ENCODE data around the gene RAG2.

DNA sequence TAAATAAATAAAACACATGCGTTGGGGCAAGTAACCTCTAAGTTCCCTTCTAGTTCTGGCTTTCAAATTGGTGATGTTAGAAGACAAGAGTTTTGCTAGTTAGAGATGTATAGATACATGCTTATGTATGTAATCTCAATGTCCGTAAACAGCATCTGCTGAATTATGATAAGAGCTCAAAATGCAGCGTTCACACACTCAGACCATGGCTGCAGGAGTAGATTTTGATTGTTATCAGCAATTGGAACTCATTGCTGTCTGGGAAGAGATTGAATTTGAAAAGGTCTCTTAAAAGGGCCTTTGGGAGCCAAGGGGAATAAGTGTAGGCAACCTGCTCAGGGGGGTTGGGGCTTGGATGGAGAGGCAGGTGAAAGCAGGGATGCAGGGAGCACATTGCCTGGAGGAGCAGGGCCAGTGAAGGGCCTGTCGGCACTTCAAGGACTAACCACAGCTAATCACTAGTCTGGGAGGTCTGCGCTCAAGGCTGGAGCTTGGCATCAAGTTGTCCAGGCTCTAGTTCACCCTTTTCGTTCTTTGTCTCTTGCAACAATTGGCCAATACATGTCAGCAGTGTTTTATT is 32.9 kb downstream of the RAG2 start:
- TF ChIP-seq POU2F2 (IDR thresholded peaks at IDR 0.05; ENCODE audit: borderline replicate concordance, low read depth, low read length) (no peak), EP300 (IDR thresholded peaks at IDR 0.05; ENCODE audit: borderline replicate concordance in 1 of 2, control insufficient read depth in 1 of 2, low read depth in 2 of 2, low read length in 2 of 2) (no peak), EZH2 (IDR thresholded peaks at IDR 0.05; ENCODE audit: borderline replicate concordance, control insufficient read depth, low read depth, low read length) (no peak), CHD2 (IDR thresholded peaks at IDR 0.05; ENCODE audit: borderline replicate concordance, low read depth, low read length) (no peak)
- TF ChIP-seq, protein P1, sequence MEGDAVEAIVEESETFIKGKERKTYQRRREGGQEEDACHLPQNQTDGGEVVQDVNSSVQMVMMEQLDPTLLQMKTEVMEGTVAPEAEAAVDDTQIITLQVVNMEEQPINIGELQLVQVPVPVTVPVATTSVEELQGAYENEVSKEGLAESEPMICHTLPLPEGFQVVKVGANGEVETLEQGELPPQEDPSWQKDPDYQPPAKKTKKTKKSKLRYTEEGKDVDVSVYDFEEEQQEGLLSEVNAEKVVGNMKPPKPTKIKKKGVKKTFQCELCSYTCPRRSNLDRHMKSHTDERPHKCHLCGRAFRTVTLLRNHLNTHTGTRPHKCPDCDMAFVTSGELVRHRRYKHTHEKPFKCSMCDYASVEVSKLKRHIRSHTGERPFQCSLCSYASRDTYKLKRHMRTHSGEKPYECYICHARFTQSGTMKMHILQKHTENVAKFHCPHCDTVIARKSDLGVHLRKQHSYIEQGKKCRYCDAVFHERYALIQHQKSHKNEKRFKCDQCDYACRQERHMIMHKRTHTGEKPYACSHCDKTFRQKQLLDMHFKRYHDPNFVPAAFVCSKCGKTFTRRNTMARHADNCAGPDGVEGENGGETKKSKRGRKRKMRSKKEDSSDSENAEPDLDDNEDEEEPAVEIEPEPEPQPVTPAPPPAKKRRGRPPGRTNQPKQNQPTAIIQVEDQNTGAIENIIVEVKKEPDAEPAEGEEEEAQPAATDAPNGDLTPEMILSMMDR (IDR thresholded peaks at IDR 0.05 in 2 of 3, conservative IDR thresholded peaks at IDR 0.05 in 1 of 3; ENCODE audit: control insufficient read depth in 2 of 3, extremely low read depth in 1 of 3, insufficient read depth in 1 of 3, low read depth in 3 of 3, low read length in 3 of 3) = no peak
